ENCODE results near the gene SPCS2.

Gene SPCS2

GRCh38 chr11:74949753-74950137 lies 679 bp downstream of the SPCS2 start:
- peak overlapping the region in 1 of 2 experiments; percentile 57 for H3K4ac ChIP-seq (ENCODE audit: low read depth in 1 of 2, low read length in 2 of 2)
- H2BK15ac ChIP-seq (ENCODE audit: low read depth, poor library complexity, severe bottlenecking) = no peak overlapping the region
- H2AK5ac ChIP-seq (ENCODE audit: low read length, severe bottlenecking) = peak overlapping the region; percentile 74
- peak overlapping the region; percentile 78 to 99 for H3K4me3 ChIP-seq (ENCODE audit: insufficient read depth in 1 of 2, low read depth in 1 of 2, low read length in 2 of 2)
- H3K23ac ChIP-seq (ENCODE audit: low read length in 2 of 2) = no peak overlapping the region
- peak overlapping the region; percentile 99 for H3K9ac ChIP-seq (ENCODE audit: low read length)
- H3K4me1 ChIP-seq (ENCODE audit: control insufficient read depth, insufficient read depth, low read depth, low read length) = peaks cover 5% of the 10 kb centered on the region
- no peak overlapping the region for H4K91ac ChIP-seq (ENCODE audit: low read length)
- H3K18ac ChIP-seq (ENCODE audit: low read depth in 1 of 2, low read length in 2 of 2) = peak overlapping the region in 1 of 2 experiments; percentile 92
- H3K4me2 ChIP-seq (ENCODE audit: low read length, poor library complexity, severe bottlenecking) = peak overlapping the region; percentile 84
- no peaks in the 10 kb centered on the region for H3K27me3 ChIP-seq (ENCODE audit: control insufficient read depth in 1 of 2, insufficient read depth in 1 of 2, low read length in 2 of 2)
- no peak overlapping the region for H3K14ac ChIP-seq (ENCODE audit: low read length in 2 of 2)
- H3K79me1 ChIP-seq (replicated peaks; ENCODE audit: low read length, poor library complexity, severe bottlenecking) = peaks cover 3% of the 10 kb centered on the region
- peaks cover 0 to 28% of the 10 kb centered on the region in 2 experiments for H3K36me3 ChIP-seq (ENCODE audit: control insufficient read depth in 1 of 2, insufficient read depth in 2 of 2, low read depth in 1 of 2, low read length in 2 of 2)
- no peak overlapping the region for H2BK12ac ChIP-seq (ENCODE audit: low read length in 2 of 2)
- WGBS = 0% methylated on average over 6 of the region's 6 CpGs
- H2AFZ ChIP-seq (ENCODE audit: low read depth, low read length) = no peak overlapping the region
- H3K27ac ChIP-seq (ENCODE audit: low read length, poor library complexity, severe bottlenecking) = peak overlapping the region; percentile 61
- no peak overlapping the region for H2BK120ac ChIP-seq (ENCODE audit: low read depth, low read length)
- peak overlapping the region; percentile 95 for H4K8ac ChIP-seq (ENCODE audit: low read length)
- no peak overlapping the region for H2BK5ac ChIP-seq (ENCODE audit: low read depth, low read length, poor library complexity, severe bottlenecking)
- DNase-seq = peak; percentile 20
- H3K9me3 ChIP-seq (ENCODE audit: control insufficient read depth, low read length) = no peaks in the 10 kb centered on the region

- peak overlapping the region in 1 of 2 experiments; percentile 99 for H3K4me3 ChIP-seq (ENCODE audit: insufficient read depth in 1 of 2, low read depth in 1 of 2, low read length in 2 of 2)
- H4K91ac ChIP-seq (ENCODE audit: low read length) = no peak overlapping the region
- peak overlapping the region; percentile 99 for H3K9ac ChIP-seq (ENCODE audit: low read length)
- peak overlapping the region; percentile 7 for H3K27ac ChIP-seq (ENCODE audit: low read length, poor library complexity, severe bottlenecking)
- H3K9me3 ChIP-seq (ENCODE audit: control insufficient read depth, low read length) = peaks cover 4% of the 10 kb centered on the region
- peak overlapping the region; percentile 84 for H3K4me2 ChIP-seq (ENCODE audit: low read length, poor library complexity, severe bottlenecking)
- no peak overlapping the region for H2AFZ ChIP-seq (ENCODE audit: low read depth, low read length)
- no peak overlapping the region for H2BK12ac ChIP-seq (ENCODE audit: low read length in 2 of 2)
- H2BK120ac ChIP-seq (ENCODE audit: low read depth, low read length) = no peak overlapping the region
- no peak overlapping the region for H3K4ac ChIP-seq (ENCODE audit: low read depth in 1 of 2, low read length in 2 of 2)
- no peak overlapping the region for H3K14ac ChIP-seq (ENCODE audit: low read length in 2 of 2)
- 80% methylated on average over 2 of the region's 2 CpGs for whole genome bisulfite sequencing
- H3K27me3 ChIP-seq (ENCODE audit: control insufficient read depth in 1 of 2, insufficient read depth in 1 of 2, low read length in 2 of 2) = no peaks in the 10 kb centered on the region
- peaks cover 5% of the 10 kb centered on the region for H3K4me1 ChIP-seq (ENCODE audit: control insufficient read depth, insufficient read depth, low read depth, low read length)
- H3K36me3 ChIP-seq (ENCODE audit: control insufficient read depth in 1 of 2, insufficient read depth in 2 of 2, low read depth in 1 of 2, low read length in 2 of 2) = peaks cover 0 to 34% of the 10 kb centered on the region in 2 experiments
- DNase-seq = no peak
- no peak overlapping the region for H3K23ac ChIP-seq (ENCODE audit: low read length in 2 of 2)
- no peak overlapping the region for H2BK5ac ChIP-seq (ENCODE audit: low read depth, low read length, poor library complexity, severe bottlenecking)
- H2BK15ac ChIP-seq (ENCODE audit: low read depth, poor library complexity, severe bottlenecking) = no peak overlapping the region
- H3K18ac ChIP-seq (ENCODE audit: low read depth in 1 of 2, low read length in 2 of 2) = no peak overlapping the region
- peaks cover 3% of the 10 kb centered on the region for H3K79me1 ChIP-seq (replicated peaks; ENCODE audit: low read length, poor library complexity, severe bottlenecking)
- H4K8ac ChIP-seq (ENCODE audit: low read length) = no peak overlapping the region
- H2AK5ac ChIP-seq (ENCODE audit: low read length, severe bottlenecking) = no peak overlapping the region
Measured at GRCh38 chr11:74950374-74950969, 1.4 kb downstream of the SPCS2 start.

- H3K27ac ChIP-seq (ENCODE audit: low read length, poor library complexity, severe bottlenecking) = no peak overlapping the region
- over 99% methylated on average over 8 of the region's 8 CpGs for WGBS
Measured at GRCh38 chr11:74951226-74951625, 2.2 kb downstream of the SPCS2 start.

GRCh38 chr11:74952752-74953151 lies 3.7 kb downstream of the SPCS2 start:
- no peak for DNase-seq
- Histone ChIP-seq H3K27ac (ENCODE audit: low read length, poor library complexity, severe bottlenecking) (no peak overlapping the region), H3K27me3 (ENCODE audit: control insufficient read depth in 1 of 2, insufficient read depth in 1 of 2, low read length in 2 of 2) (no peaks in the 10 kb centered on the region), H4K8ac (ENCODE audit: low read length) (no peak overlapping the region), H2AFZ (ENCODE audit: low read depth, low read length) (no peak overlapping the region), H2BK15ac (ENCODE audit: low read depth, poor library complexity, severe bottlenecking) (no peak overlapping the region), H3K23ac (ENCODE audit: low read length in 2 of 2) (no peak overlapping the region), H3K79me1 (replicated peaks; ENCODE audit: low read length, poor library complexity, severe bottlenecking) (peaks cover 1% of the 10 kb centered on the region), H2BK120ac (ENCODE audit: low read depth, low read length) (no peak overlapping the region), H3K36me3 (ENCODE audit: control insufficient read depth in 1 of 2, insufficient read depth in 2 of 2, low read depth in 1 of 2, low read length in 2 of 2) (peaks cover 0 to 34% of the 10 kb centered on the region in 2 experiments), H4K91ac (ENCODE audit: low read length) (no peak overlapping the region), H3K9me3 (ENCODE audit: control insufficient read depth, low read length) (peaks cover 4% of the 10 kb centered on the region), H3K4me3 (ENCODE audit: insufficient read depth in 1 of 2, low read depth in 1 of 2, low read length in 2 of 2) (no peak overlapping the region), H3K18ac (ENCODE audit: low read depth in 1 of 2, low read length in 2 of 2) (no peak overlapping the region), H3K4me2 (ENCODE audit: low read length, poor library complexity, severe bottlenecking) (no peak overlapping the region), H3K4me1 (ENCODE audit: control insufficient read depth, insufficient read depth, low read depth, low read length) (peaks cover 5% of the 10 kb centered on the region), H2BK5ac (ENCODE audit: low read depth, low read length, poor library complexity, severe bottlenecking) (no peak overlapping the region), H3K9ac (ENCODE audit: low read length) (no peak overlapping the region), H2AK5ac (ENCODE audit: low read length, severe bottlenecking) (no peak overlapping the region), H3K4ac (ENCODE audit: low read depth in 1 of 2, low read length in 2 of 2) (no peak overlapping the region), H3K14ac (ENCODE audit: low read length in 2 of 2) (no peak overlapping the region), H2BK12ac (ENCODE audit: low read length in 2 of 2) (no peak overlapping the region)
- WGBS = 100% methylated on average over 1 of the region's 2 CpGs

More at GRCh38 chr11:74951226-74951625, 2.2 kb downstream of the SPCS2 start:
- Histone ChIP-seq H3K18ac (ENCODE audit: low read depth in 1 of 2, low read length in 2 of 2) (no peak overlapping the region), H2AK5ac (ENCODE audit: low read length, severe bottlenecking) (no peak overlapping the region), H3K4ac (ENCODE audit: low read depth in 1 of 2, low read length in 2 of 2) (no peak overlapping the region), H3K23ac (ENCODE audit: low read length in 2 of 2) (no peak overlapping the region), H2BK12ac (ENCODE audit: low read length in 2 of 2) (no peak overlapping the region), H3K36me3 (ENCODE audit: control insufficient read depth in 1 of 2, insufficient read depth in 2 of 2, low read depth in 1 of 2, low read length in 2 of 2) (peaks cover 0 to 34% of the 10 kb centered on the region in 2 experiments), H2BK120ac (ENCODE audit: low read depth, low read length) (no peak overlapping the region), H3K4me1 (ENCODE audit: control insufficient read depth, insufficient read depth, low read depth, low read length) (peaks cover 5% of the 10 kb centered on the region), H3K4me3 (ENCODE audit: insufficient read depth in 1 of 2, low read depth in 1 of 2, low read length in 2 of 2) (no peak overlapping the region), H3K27me3 (ENCODE audit: control insufficient read depth in 1 of 2, insufficient read depth in 1 of 2, low read length in 2 of 2) (no peaks in the 10 kb centered on the region), H4K91ac (ENCODE audit: low read length) (no peak overlapping the region), H2BK5ac (ENCODE audit: low read depth, low read length, poor library complexity, severe bottlenecking) (no peak overlapping the region), H3K9me3 (ENCODE audit: control insufficient read depth, low read length) (peaks cover 4% of the 10 kb centered on the region), H4K8ac (ENCODE audit: low read length) (no peak overlapping the region), H3K9ac (ENCODE audit: low read length) (no peak overlapping the region), H2BK15ac (ENCODE audit: low read depth, poor library complexity, severe bottlenecking) (no peak overlapping the region), H2AFZ (ENCODE audit: low read depth, low read length) (no peak overlapping the region), H3K4me2 (ENCODE audit: low read length, poor library complexity, severe bottlenecking) (no peak overlapping the region), H3K14ac (ENCODE audit: low read length in 2 of 2) (no peak overlapping the region), H3K79me1 (replicated peaks; ENCODE audit: low read length, poor library complexity, severe bottlenecking) (peaks cover 1% of the 10 kb centered on the region)
- no peak for DNase-seq
